Activated CD8-positive, alpha-beta T cell treated with anti-CD3 and anti-CD28 coated beads, Interleukin-2, amount 10 ng/mL, durations not matched to agents 7 days and 5 days (primary cell): ENCODE results near the gene SLC25A21. TPM values are rescaled to one million over a fixed set of nuclear protein-coding genes. Genes with fewer than 3 reads are reported as not detected.

ENCODE experiments used
- microRNA-seq: library from miRNA; unstranded; fragments of <30 nt; microRNA quantifications from one replicate; pipeline ENCODE4 v1.2.0, GENCODE V29; 2022
- total RNA-seq, 2 experiments: library from RNA; stranded (reverse); gene quantifications; one replicate each; pipeline ENCODE4 v1.2.3, GENCODE V29; 2021

Gene SLC25A21
- total RNA-seq, 2 experiments from 2014 or later, result not detected

Small RNAs within 50 kb of the gene (microRNA-seq; reads per million reads assigned to microRNA genes)
- gene MIR4503, result not detected

Other genes with a start within 250 kb of the SLC25A21 start
- not detected for gene MIPOL1, start 25.3 kb upstream of the SLC25A21 start, total RNA-seq